A673 (cell line): ENCODE measurements around the gene MEG3. TPM values are rescaled to one million over a fixed set of nuclear protein-coding genes. Genes with fewer than 3 reads are reported as not detected.

ENCODE experiments used
- BruUV-seq: library from RNA; stranded (reverse); fragments of 400-500 nt; replicated peaks from 2 replicates; lab custom pipeline; 2021; lab: Mats Ljungman, UMichigan
- CTCF ChIA-PET: fragments of 300-600 bp; sonication (Branson Sonifier 250); formaldehyde crosslinking; loops from one replicate; lab custom pipeline; 2022; ENCODE audit warnings: antibody characterized with exemption; lab: Charles Lee
- POLR2A ChIA-PET: fragments of 300-600 bp; sonication (Branson Sonifier 250); formaldehyde crosslinking; loops from one replicate; lab custom pipeline; 2022; ENCODE audit warnings: antibody characterized with exemption; ENCODE audit not compliant: low non-redundant PET; lab: Charles Lee
- DNase-seq: peaks from one replicate; pipeline ENCODE4 v3.0.0-alpha.2; 2015; ENCODE audit warnings: low spot score
- H3K27ac ChIP-seq: fragments of 200-600 bp; sonication (generic); 2 replicates; pipeline ENCODE4 v1.5.1; 2016; ENCODE audit warnings: mixed run types, low read depth, mild to moderate bottlenecking, mixed read lengths, antibody characterized with exemption, low read length; ENCODE audit not compliant: poor library complexity, severe bottlenecking
- H3K27me3 ChIP-seq: fragments of 200-600 bp; sonication (generic); replicated peaks from 2 replicates; pipeline ENCODE4 v1.6.1; 2017; ENCODE audit warnings: mixed run types, low read depth, mild to moderate bottlenecking, mixed read lengths, antibody characterized with exemption, low read length; ENCODE audit not compliant: insufficient read depth, poor library complexity
- H3K36me3 ChIP-seq: fragments of 200-600 bp; sonication (generic); 2 replicates; pipeline ENCODE4 v1.6.1; 2016; ENCODE audit warnings: mixed run types, mild to moderate bottlenecking, mixed read lengths, antibody characterized with exemption, low read length; ENCODE audit not compliant: insufficient read depth, poor library complexity, severe bottlenecking
- H3K4me1 ChIP-seq: fragments of 200-600 bp; sonication (generic); 2 replicates; pipeline ENCODE4 v1.6.1; 2017; ENCODE audit warnings: mixed run types, mild to moderate bottlenecking, mixed read lengths, antibody characterized with exemption, low read length; ENCODE audit not compliant: insufficient read depth, poor library complexity, severe bottlenecking
- H3K4me3 ChIP-seq: fragments of 200-600 bp; sonication (generic); 2 replicates; pipeline ENCODE4 v1.5.1; 2016; ENCODE audit warnings: low read depth, mixed run types, mild to moderate bottlenecking, mixed read lengths, low read length; ENCODE audit not compliant: poor library complexity, severe bottlenecking
- H3K9me3 ChIP-seq: fragments of 200-600 bp; sonication (generic); 2 replicates; pipeline ENCODE4 v1.6.1; 2016; ENCODE audit warnings: mixed run types, low read depth, mild to moderate bottlenecking, mixed read lengths, antibody characterized with exemption, low read length; ENCODE audit not compliant: poor library complexity, severe bottlenecking
- EZH2 ChIP-seq: fragments of 200-600 bp; sonication (generic); IDR thresholded peaks from 2 replicates; pipeline ENCODE4 v1.6.1; 2017; ENCODE audit warnings: borderline replicate concordance, low read depth, mild to moderate bottlenecking, mixed read lengths, antibody characterized with exemption, low read length; ENCODE audit not compliant: poor library complexity, severe bottlenecking
- intact Hi-C: fragments of 100-400 bp; cut with micrococcal nuclease; formaldehyde crosslinking; loops from one replicate; pipeline ENCODE4 v1.10.0; 2022; ENCODE audit not compliant: unreplicated experiment
- total RNA-seq: library from RNA; stranded (reverse); gene quantifications from 2 replicates; pipeline ENCODE4 v1.2.3, GENCODE V29; 2021
- TF ChIP-seq, protein P1 (sequence below): fragments of 300-800, 200-600 bp; sonication (generic); conservative IDR thresholded peaks from 2 replicates; pipeline ENCODE4 v1.5.1; 2017; ENCODE audit warnings: low read depth, mild to moderate bottlenecking, antibody characterized with exemption, low read length, moderate library complexity, mixed read lengths

The MEG3 gene
- total RNA-seq, 1 experiment from 2014 or later = 58.7 TPM

DNA sequence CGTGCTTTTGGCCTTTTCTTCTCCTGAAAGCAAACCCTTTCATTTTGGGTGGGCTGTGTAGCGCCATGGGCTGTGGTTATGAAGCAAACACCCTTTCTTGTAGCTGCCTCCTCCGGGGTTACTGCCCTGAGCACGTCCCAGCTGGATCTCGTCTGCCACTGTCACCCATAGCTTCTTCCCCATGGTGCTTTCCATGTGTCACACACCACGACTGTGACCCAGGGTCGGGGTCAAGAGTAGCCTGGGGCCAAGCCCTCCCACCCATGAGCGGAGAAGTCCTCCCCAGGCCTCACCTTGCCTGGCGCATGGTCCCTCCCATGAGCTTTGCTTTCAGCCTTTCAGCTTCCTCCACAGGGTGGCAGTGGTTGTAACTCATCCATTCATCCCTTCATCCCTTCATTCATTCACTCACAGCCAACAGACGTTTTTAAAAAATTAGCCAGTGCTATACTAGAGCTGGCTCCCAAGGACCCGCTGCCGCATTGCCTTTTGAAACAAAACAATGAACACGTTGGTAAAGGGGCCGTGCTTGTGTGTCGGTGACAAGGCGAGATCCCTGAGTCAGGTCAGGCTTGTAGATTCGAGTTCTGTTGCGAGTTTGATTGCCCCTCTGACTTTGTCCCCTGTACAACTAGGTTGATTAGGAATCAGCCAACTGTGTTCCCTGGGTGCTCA is 29.5 kb downstream of the MEG3 start:
- intact Hi-C loops = no loop called here
- H3K27me3 ChIP-seq = no peaks in the 10 kb centered on the region
- no peak overlapping the region for H3K4me3 ChIP-seq
- no peaks in the 10 kb centered on the region for H3K36me3 ChIP-seq
- no peak for TF ChIP-seq EZH2
- TF ChIP-seq, protein P1, sequence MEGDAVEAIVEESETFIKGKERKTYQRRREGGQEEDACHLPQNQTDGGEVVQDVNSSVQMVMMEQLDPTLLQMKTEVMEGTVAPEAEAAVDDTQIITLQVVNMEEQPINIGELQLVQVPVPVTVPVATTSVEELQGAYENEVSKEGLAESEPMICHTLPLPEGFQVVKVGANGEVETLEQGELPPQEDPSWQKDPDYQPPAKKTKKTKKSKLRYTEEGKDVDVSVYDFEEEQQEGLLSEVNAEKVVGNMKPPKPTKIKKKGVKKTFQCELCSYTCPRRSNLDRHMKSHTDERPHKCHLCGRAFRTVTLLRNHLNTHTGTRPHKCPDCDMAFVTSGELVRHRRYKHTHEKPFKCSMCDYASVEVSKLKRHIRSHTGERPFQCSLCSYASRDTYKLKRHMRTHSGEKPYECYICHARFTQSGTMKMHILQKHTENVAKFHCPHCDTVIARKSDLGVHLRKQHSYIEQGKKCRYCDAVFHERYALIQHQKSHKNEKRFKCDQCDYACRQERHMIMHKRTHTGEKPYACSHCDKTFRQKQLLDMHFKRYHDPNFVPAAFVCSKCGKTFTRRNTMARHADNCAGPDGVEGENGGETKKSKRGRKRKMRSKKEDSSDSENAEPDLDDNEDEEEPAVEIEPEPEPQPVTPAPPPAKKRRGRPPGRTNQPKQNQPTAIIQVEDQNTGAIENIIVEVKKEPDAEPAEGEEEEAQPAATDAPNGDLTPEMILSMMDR = peak; percentile 47
- BruUV-seq = no TSS peak
- ChIA-PET POLR2A (interaction anchor here (0.6 kb wide), 1 partner anchor 16 kb away, joined by 3 read pairs; no protein-coding TSS in a partner anchor), CTCF (no interaction called here)
- DNase-seq = no peak
- no peak overlapping the region for H3K27ac ChIP-seq
- peaks cover 26% of the 10 kb centered on the region for H3K4me1 ChIP-seq
- H3K9me3 ChIP-seq = no peaks in the 10 kb centered on the region

DNA sequence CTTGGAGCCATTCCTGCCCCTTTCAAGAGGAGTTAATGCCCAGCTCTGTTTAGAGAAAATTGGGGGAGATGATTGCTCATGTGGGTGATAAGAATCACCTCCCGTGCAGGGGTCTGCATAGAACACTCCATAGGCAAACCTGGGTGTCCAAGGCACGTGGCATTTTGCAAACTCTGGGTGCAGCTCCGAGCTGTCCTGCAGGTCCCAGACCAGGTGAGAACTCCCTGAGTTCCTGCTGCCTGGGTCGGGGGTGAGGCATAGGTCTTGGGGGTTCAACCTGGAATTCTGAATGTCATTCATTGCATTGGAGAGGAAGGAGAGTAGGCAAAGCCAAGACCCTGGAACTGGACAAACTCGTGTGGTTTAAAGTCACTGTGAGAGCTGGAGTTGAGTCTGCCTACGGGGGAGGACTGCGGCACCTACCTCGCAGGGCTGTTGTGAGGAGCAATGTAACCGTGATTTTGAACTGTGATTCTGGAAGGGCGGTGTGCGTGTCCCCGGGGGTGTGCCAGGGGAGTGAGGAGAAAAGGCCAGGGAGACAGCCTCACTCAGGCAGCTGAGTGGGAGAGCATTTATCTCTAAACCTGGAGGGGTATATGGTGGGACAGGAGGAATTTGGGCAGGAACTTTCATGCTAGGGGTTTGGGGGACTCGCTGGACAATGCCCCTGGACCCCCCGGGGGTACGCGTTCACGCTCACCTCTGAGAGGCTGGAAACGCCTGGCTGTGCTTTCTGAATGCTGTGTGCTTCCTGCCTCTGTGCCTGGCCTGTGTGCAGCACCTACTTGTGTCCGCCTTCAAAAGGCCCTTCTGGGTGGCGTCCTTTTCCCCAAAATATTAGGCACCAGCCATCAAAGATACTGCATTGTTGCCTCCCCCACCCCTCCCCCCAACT is 30.4 kb downstream of the MEG3 start:
- BruUV-seq = no TSS peak
- no peak for TF ChIP-seq EZH2
- TF ChIP-seq, protein P1 = no peak
- Histone ChIP-seq H3K4me1 (peaks cover 28% of the 10 kb centered on the region), H3K9me3 (no peaks in the 10 kb centered on the region), H3K4me3 (no peak overlapping the region), H3K27me3 (no peaks in the 10 kb centered on the region), H3K36me3 (no peaks in the 10 kb centered on the region), H3K27ac (no peak overlapping the region)
- CTCF ChIA-PET = no interaction called here
- intact Hi-C loops = no loop called here
- no peak for DNase-seq
- POLR2A ChIA-PET = no interaction called here

DNA sequence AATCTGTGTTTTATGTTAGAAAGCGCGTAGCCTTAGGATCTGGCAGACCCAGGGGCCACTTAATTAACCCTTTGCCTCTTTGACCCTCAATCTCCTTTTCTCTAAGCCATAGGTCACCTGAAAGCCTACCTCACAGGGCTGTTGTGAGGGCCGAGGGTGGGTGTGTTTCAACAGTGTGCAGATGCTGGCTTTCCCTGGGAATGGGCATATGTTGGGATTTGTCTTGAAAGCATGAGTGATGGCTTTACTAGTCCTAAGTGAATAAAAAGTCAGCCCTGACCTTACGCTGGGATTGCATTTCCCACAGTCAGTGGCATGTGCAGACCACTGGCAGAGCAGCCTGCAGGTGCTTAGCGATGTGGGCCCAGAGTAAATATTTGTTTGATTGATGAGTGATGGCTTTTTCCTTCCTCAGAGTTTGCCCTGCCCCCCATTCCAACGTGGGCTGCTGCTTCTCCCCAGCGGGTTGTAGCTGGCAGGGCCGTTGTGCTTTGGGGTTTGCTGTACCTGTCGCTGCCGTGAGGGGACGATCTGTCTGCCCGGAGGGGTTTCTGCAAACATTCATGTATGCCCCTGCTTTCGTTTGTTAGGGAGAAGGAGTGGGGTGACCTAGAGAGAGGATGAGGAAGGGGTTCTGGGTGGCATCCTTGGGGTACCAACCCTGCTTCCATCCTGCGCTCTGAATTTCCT is 31.5 kb downstream of the MEG3 start:
- no TSS peak for BruUV-seq
- TF ChIP-seq, protein P1 = no peak
- TF ChIP-seq EZH2 = no peak
- peaks cover 33% of the 10 kb centered on the region for H3K4me1 ChIP-seq
- no peak overlapping the region for H3K27ac ChIP-seq
- ChIA-PET CTCF (no interaction called here), POLR2A (no interaction called here)
- H3K9me3 ChIP-seq = no peaks in the 10 kb centered on the region
- H3K4me3 ChIP-seq = no peak overlapping the region
- no peaks in the 10 kb centered on the region for H3K27me3 ChIP-seq
- intact Hi-C loops = no loop called here
- DNase-seq = no peak
- no peaks in the 10 kb centered on the region for H3K36me3 ChIP-seq
